ENCODE measurements around the gene DOP1A. TPM values are rescaled to one million over a fixed set of nuclear protein-coding genes. Genes with fewer than 3 reads are reported as not detected.

The DOP1A gene
- total RNA-seq, 4 donors from 2014 or later = 52.5 to 59.9 (median 58.0) TPM

DNA sequence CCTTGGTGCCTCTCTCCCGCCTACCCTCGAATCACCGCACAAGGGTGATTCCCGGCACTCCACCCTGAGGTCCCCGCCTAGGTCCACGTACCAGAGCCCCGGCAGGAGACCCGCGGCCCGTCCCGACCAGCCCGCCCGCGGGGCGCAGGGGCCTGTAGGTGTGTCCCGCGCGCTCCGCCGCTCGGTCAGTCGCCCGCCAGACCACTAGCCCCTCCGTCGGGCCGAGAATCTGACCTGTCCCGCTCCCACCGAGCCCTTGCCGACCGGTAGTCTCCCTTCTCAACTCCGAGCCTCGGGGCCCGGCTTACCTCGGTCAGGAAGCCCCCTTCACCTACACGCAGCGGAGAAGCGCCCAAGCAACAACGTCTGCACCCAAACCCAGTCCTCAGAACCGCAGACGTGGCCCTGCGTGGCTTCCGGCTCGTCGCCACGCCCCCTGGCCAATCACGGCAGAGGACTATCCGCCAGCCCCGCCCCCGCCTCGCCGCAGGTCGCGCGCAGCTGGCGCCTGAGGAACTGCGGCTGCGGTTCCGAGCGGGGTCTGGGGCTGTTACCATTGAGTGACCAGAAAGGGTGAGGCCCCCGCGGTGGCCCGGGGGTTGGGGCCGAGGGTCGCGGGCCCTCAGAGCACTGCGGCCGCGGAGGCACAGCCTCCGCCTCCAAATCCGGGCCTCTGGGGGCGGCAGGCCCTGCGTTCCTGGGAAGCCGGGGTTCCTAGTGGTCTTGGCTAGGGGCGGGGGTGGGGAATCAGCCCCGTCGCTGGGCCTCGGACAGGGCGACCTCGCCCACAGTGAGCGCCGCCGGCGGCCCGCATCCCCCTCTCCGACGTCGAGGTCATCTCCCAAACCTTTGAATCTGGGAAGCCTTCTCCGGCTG is 125.6 kb downstream of the DOP1A start, which contains the start of the genes PGM3 and RWDD2A:
Gene PGM3 (minus strand): TSS at position 395 of the 876 bp plus-strand sequence. CDS start 2,253 bp downstream, outside the sequence.
Gene RWDD2A (plus strand): TSS at position 487 of the 876 bp plus-strand sequence. CDS start 1,095 bp downstream, outside the sequence.
- Histone ChIP-seq H3K4me1 (peaks cover 0 to 7% (median 2%) of the 10 kb centered on the region in 4 donors), H3K27me3 (no peaks in the 10 kb centered on the region), H3K4me3 (peak within 1 kb of the TSS; percentile 75 to 94 (median 85)), H3K36me3 (peaks cover 0 to 9% (median 0%) of the 10 kb centered on the region in 3 donors), H3K27ac (peak within 1 kb of the TSS; percentile 68 to 83 (median 76)), H3K9me3 (no peaks in the 10 kb centered on the region)
- TF ChIP-seq POLR2A (IDR thresholded peaks at IDR 0.05) = peak; percentile 75 to 84
- TF ChIP-seq, protein P1, sequence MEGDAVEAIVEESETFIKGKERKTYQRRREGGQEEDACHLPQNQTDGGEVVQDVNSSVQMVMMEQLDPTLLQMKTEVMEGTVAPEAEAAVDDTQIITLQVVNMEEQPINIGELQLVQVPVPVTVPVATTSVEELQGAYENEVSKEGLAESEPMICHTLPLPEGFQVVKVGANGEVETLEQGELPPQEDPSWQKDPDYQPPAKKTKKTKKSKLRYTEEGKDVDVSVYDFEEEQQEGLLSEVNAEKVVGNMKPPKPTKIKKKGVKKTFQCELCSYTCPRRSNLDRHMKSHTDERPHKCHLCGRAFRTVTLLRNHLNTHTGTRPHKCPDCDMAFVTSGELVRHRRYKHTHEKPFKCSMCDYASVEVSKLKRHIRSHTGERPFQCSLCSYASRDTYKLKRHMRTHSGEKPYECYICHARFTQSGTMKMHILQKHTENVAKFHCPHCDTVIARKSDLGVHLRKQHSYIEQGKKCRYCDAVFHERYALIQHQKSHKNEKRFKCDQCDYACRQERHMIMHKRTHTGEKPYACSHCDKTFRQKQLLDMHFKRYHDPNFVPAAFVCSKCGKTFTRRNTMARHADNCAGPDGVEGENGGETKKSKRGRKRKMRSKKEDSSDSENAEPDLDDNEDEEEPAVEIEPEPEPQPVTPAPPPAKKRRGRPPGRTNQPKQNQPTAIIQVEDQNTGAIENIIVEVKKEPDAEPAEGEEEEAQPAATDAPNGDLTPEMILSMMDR (IDR thresholded peaks at IDR 0.05) = no peak
- peak; percentile 92 to 97 (median 95) for DNase-seq

DNA sequence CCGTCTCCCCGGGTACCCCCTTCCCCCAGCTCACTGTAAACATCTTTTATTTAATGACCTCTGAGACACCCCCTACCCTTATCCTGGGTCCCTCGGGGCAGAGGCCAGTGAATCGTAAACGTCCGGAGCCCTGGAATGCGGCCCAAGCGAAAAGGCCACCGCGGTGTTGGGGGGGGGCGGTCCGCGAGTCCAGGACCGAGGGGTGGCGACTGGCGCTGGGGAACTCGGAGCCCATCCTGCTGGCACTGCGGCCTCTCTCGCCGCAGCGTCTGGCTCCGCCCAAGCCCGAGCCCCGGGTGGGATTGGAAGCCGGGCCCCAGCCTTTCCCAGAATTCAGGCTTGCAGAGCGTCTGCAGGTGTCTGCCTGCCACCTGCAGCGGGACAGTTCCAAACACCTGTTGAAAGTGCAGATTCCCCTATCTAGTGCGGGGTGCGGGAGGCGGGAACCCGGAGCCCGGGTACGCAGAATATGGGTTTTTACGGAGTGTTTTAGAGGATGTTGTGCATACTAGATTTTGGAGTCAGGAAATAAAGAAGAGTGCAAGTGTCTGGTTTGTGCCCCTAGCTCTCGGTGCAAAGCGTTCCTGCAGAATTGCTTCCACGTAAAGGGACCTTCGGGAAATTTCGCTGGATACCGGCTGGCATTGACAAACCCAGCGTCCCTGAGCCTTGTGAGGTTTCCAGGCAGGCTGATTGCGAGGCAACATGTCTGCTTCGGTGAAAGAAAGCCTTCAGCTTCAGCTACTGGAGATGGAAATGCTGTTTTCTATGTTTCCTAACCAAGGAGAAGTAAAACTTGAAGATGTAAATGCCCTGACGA is 126.5 kb downstream of the DOP1A start:
- TF ChIP-seq, protein P1 (IDR thresholded peaks at IDR 0.05) = no peak
- TF ChIP-seq POLR2A (IDR thresholded peaks at IDR 0.05) = no peak

DNA sequence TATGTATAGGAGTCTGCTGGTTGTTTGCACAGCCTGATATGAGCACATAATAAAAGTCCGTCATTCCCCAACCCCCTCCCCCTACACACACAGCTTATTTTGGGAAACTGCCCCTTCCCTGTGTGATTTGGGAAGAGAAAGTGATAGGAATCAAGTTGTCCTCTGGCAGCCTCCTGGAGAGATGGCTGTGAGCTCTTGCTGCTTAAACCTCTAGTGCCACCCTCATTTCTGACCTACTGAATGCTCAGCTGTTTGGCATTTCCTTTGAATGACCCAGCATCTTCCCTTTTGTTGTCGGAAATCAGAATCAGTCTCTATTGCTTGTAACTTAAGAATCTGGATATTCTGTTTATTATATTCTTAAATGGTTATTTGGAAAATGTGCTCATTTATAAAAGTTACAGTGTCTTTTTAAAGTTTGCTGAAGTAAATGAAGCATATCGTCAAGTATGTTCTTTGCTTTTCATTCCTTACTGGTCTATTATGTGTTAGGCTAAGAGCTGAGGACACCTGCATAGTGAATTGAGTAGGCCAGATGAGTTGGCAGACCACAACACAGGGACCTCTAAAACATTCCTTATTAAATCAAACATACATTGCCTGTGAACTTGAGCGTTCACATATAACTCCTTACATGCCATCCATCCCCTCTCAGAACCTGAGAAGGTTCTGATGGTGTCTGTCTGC is 131.2 kb downstream of the DOP1A start:
- TF ChIP-seq, protein P1 (IDR thresholded peaks at IDR 0.05) = no peak
- TF ChIP-seq POLR2A (IDR thresholded peaks at IDR 0.05) = no peak
- no peak overlapping the region for H3K27ac ChIP-seq
- peaks cover 0 to 7% (median 0%) of the 10 kb centered on the region in 4 donors for H3K4me1 ChIP-seq
- no peaks in the 10 kb centered on the region for H3K9me3 ChIP-seq
- no peak for DNase-seq
- no peaks in the 10 kb centered on the region for H3K27me3 ChIP-seq
- no peak overlapping the region for H3K4me3 ChIP-seq
- peaks cover 0 to 4% (median 0%) of the 10 kb centered on the region in 3 donors for H3K36me3 ChIP-seq

More for the DNA sequence above, 126.5 kb downstream of the DOP1A start:
- peak overlapping the region; percentile 68 to 83 (median 76) for H3K27ac ChIP-seq
- peak overlapping the region; percentile 75 to 94 (median 85) for H3K4me3 ChIP-seq
- DNase-seq = peak; percentile 31 to 73 (median 57)
- H3K9me3 ChIP-seq = no peaks in the 10 kb centered on the region
- H3K4me1 ChIP-seq = peaks cover 0 to 7% (median 2%) of the 10 kb centered on the region in 4 donors
- peaks cover 0 to 4% (median 0%) of the 10 kb centered on the region in 3 donors for H3K36me3 ChIP-seq
- no peaks in the 10 kb centered on the region for H3K27me3 ChIP-seq

DNA sequence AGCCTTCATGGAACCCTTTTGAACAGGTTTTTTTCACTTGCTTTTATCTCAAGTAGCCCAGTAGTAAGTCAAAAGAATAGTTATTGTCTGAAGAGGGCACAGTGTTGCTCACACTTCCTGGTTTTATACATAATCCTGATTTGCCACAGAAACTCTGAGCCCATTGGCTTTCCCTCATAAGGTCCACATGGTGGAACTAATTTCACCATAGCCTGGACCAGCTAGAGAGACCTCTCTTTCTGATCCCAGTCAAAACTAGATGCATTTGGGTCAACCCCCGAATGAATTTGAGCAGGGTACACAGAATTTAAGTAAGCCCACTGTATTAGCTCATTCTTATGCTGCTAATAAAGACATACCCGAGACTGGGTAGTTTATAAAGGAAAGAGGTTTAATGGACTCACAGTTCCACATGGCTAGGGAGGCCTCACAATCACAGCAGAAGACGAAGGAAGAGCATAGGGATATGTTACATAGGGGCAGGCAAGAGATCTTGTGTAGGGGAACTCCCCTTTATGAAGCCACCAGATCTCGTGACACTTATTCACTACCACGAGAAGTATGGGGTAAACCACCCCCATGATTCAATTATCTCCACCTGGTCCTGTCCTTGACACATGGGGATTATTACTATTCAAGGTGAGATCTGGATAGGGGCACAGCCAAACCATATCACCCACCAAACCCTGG is 131.8 kb downstream of the DOP1A start:
- H3K4me1 ChIP-seq = peaks cover 0 to 2% (median 0%) of the 10 kb centered on the region in 4 donors
- no peak for DNase-seq
- H3K9me3 ChIP-seq = no peaks in the 10 kb centered on the region
- H3K36me3 ChIP-seq = peaks cover 0 to 4% (median 0%) of the 10 kb centered on the region in 3 donors
- H3K27me3 ChIP-seq = no peaks in the 10 kb centered on the region
- TF ChIP-seq, protein P1 (IDR thresholded peaks at IDR 0.05) = no peak
- TF ChIP-seq POLR2A (IDR thresholded peaks at IDR 0.05) = no peak
- H3K4me3 ChIP-seq = no peak overlapping the region
- H3K27ac ChIP-seq = no peak overlapping the region

Measured in Peyer's patch (tissue), 4 donors.